Activated T-cell treated with anti-CD3 and anti-CD28 coated beads for 4 hours (primary cell): ENCODE data around the gene RBM18.

Experiments used
- DNase-seq: peaks from one replicate; pipeline ENCODE4 v3.0.0-alpha.2; 2020

RBM18 gene

GRCh38 chr9:122220673-122221182, 43.9 kb downstream of the RBM18 start:
- no peak for DNase-seq

GRCh38 chr9:122219856-122220672, 44.6 kb downstream of the RBM18 start:
- DNase-seq = no peak

GRCh38 chr9:122218935-122219855, 45.4 kb downstream of the RBM18 start:
- DNase-seq = no peak

GRCh38 chr9:122218071-122218934, 46.3 kb downstream of the RBM18 start:
- DNase-seq = no peak

GRCh38 chr9:122217640-122218039, 47.0 kb downstream of the RBM18 start:
- DNase-seq = no peak

GRCh38 chr9:122216798-122217418, 47.7 kb downstream of the RBM18 start:
- no peak for DNase-seq

- DNase-seq = no peak
Measured at GRCh38 chr9:122216138-122216797, 48.4 kb downstream of the RBM18 start.

GRCh38 chr9:122215663-122216062, 49.0 kb downstream of the RBM18 start:
- no peak for DNase-seq

GRCh38 chr9:122214507-122214906, 50.1 kb downstream of the RBM18 start:
- no peak for DNase-seq

- DNase-seq = peak; percentile 24
Measured at GRCh38 chr9:122213589-122214413, 50.8 kb downstream of the RBM18 start.

- DNase-seq = no peak
Measured at GRCh38 chr9:122213102-122213588, 51.5 kb downstream of the RBM18 start.

GRCh38 chr9:122212473-122213004, 52.1 kb downstream of the RBM18 start:
- DNase-seq = no peak

GRCh38 chr9:122209451-122209850, 55.2 kb downstream of the RBM18 start:
- no peak for DNase-seq

- DNase-seq = no peak
Measured at GRCh38 chr9:122207096-122207495, 57.5 kb downstream of the RBM18 start.

GRCh38 chr9:122206118-122207046, 58.3 kb downstream of the RBM18 start:
- no peak for DNase-seq

GRCh38 chr9:122205176-122205575, 59.5 kb downstream of the RBM18 start:
- DNase-seq = no peak

GRCh38 chr9:122204491-122204890, 60.1 kb downstream of the RBM18 start:
- no peak for DNase-seq

- DNase-seq = no peak
Measured at GRCh38 chr9:122204055-122204454, 60.6 kb downstream of the RBM18 start.

GRCh38 chr9:122202111-122202510, 62.5 kb downstream of the RBM18 start:
- no peak for DNase-seq
